ENCODE measurements around the gene MRPL55. TPM values are rescaled to one million over a fixed set of nuclear protein-coding genes. Genes with fewer than 3 reads are reported as not detected.

Gene MRPL55
- total and polyA plus RNA-seq, 8 donors, result 35.4 to 45.3 (median 40.7) TPM

DNA sequence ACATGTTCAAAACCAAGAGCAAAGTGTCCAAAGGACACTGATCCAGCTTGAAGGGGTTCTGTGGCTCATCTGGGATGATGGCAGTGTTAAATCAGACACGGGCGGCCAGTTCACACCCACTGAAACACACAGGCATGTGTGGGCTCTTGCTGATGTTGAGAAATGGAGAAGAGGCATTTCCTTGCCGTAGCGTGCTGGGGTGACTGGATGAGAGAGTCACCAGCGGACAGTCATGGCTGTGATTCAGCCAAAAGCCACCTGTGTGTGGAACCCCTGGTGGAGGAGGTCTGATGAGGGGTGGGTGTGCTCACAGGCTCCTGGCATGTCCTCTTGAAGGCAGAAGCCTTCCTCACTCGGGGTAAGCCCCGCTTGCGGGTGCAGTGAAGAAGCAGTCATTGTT, 13.2 kb downstream of the MRPL55 start:
- no peak for TF ChIP-seq CTCF (IDR thresholded peaks at IDR 0.05)
- peaks cover 2 to 72% of the 10 kb centered on the region in 2 donors for H3K36me3 ChIP-seq
- H3K4me1 ChIP-seq, result peaks cover 17 to 79% of the 10 kb centered on the region in 2 donors
- H3K27me3 ChIP-seq, result no peaks in the 10 kb centered on the region
- DNase-seq (no peak), ATAC-seq (no peak)
- H3K4me3 ChIP-seq, result no peak overlapping the region
- intact Hi-C loops (cut with DNase I), result no loop called here
- H3K27ac ChIP-seq, result no peak overlapping the region
- H3K9me3 ChIP-seq, result peaks cover 0 to 8% of the 10 kb centered on the region in 2 donors

GRCh38 chr1:228095161-228095560, 13.9 kb downstream of the MRPL55 start:
- intact Hi-C loops (cut with DNase I), result no loop called here
- Histone ChIP-seq H3K9me3 (peaks cover 0 to 8% of the 10 kb centered on the region in 2 donors), H3K27me3 (no peaks in the 10 kb centered on the region), H3K27ac (no peak overlapping the region), H3K36me3 (peaks cover 2 to 68% of the 10 kb centered on the region in 2 donors), H3K4me3 (no peak overlapping the region), H3K4me1 (peaks cover 25 to 81% of the 10 kb centered on the region in 2 donors)
- ATAC-seq, result no peak
- no peak for TF ChIP-seq CTCF (IDR thresholded peaks at IDR 0.05)
- DNase-seq, result no peak

DNA sequence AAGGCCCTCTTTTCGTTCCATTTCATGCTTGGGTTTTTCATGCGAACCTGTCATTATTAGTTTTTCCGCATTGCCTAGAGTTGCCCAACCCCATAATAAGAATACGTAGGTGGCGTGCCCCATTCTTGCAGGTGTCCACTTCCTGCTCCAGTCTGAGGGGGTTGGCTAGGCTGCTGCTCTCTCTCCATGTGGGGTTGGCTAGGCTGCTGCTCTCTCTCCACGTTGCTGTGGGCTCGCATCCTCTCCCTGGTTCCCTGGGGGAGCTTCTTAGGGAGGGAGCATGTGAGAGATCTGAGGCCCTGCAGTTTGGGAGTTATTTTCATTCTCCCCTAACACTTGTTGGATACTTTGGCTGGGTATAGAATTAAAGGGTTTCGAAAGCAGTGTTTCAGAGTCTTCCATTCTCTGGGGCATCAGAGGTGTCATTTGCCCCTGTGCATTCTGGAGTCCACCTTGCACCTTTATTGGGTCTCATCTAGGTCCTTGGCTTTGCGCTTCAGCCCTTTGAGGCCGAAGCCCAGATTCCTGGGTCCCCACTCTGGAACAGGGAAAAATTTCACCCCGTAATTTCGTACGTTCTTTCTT, 14.6 kb downstream of the MRPL55 start:
- no peak for ATAC-seq
- TF ChIP-seq CTCF (IDR thresholded peaks at IDR 0.05), result no peak
- peaks cover 0 to 8% of the 10 kb centered on the region in 2 donors for H3K9me3 ChIP-seq
- H3K4me3 ChIP-seq, result no peak overlapping the region
- H3K4me1 ChIP-seq, result peaks cover 31 to 81% of the 10 kb centered on the region in 2 donors
- H3K27ac ChIP-seq, result no peak overlapping the region
- H3K36me3 ChIP-seq, result peaks cover 2 to 66% of the 10 kb centered on the region in 2 donors
- no peaks in the 10 kb centered on the region for H3K27me3 ChIP-seq
- DNase-seq, result no peak
- intact Hi-C loops (cut with DNase I), result no loop called here

- TF ChIP-seq CTCF (IDR thresholded peaks at IDR 0.05), result no peak
- intact Hi-C loops (cut with DNase I), result no loop called here
- peaks cover 44 to 83% of the 10 kb centered on the region in 2 donors for H3K4me1 ChIP-seq
Measured at GRCh38 chr1:228093050-228093906, 15.8 kb downstream of the MRPL55 start.

GRCh38 chr1:228092342-228093049, 16.6 kb downstream of the MRPL55 start:
- Histone ChIP-seq H3K9me3 (peaks cover 0 to 8% of the 10 kb centered on the region in 2 donors), H3K27ac (no peak overlapping the region), H3K4me3 (no peak overlapping the region), H3K4me1 (peaks cover 51 to 90% of the 10 kb centered on the region in 2 donors), H3K27me3 (no peaks in the 10 kb centered on the region), H3K36me3 (peaks cover 0 to 60% of the 10 kb centered on the region in 2 donors)
- no peak for ATAC-seq
- TF ChIP-seq CTCF (IDR thresholded peaks at IDR 0.05), result no peak
- intact Hi-C loops (cut with DNase I), result no loop called here
- DNase-seq, result no peak

More at GRCh38 chr1:228093050-228093906, 15.8 kb downstream of the MRPL55 start:
- DNase-seq, result no peak
- Histone ChIP-seq H3K27me3 (no peaks in the 10 kb centered on the region), H3K27ac (no peak overlapping the region), H3K9me3 (peaks cover 0 to 8% of the 10 kb centered on the region in 2 donors), H3K4me3 (no peak overlapping the region), H3K36me3 (peaks cover under 1 to 63% of the 10 kb centered on the region in 2 donors)
- ATAC-seq, result no peak

All from left lung (tissue), 10 donors.